H1 (cell line): ENCODE measurements around the gene PBX3. TPM values are rescaled to one million over a fixed set of nuclear protein-coding genes. Genes with fewer than 3 reads are reported as not detected.

Experiments
- GTF2F1 ChIP-seq: IDR thresholded peaks from 2 replicates; pipeline ENCODE4 v1.6.1; 2012; ENCODE audit warnings: low read depth, low read length, improper control_type of control experiment, borderline replicate concordance
- RAD21 ChIP-seq, 2 experiments: IDR thresholded peaks in 1 of 2; conservative IDR thresholded peaks in 1 of 2; 2 replicates each; pipeline ENCODE4 v1.6.1; 2011; ENCODE audit warnings: low read depth in 2 of 2, low read length in 2 of 2, improper control_type of control experiment in 1 of 2, inconsistent platforms in 1 of 2, mild to moderate bottlenecking in 1 of 2, moderate library complexity in 1 of 2
- SP1 ChIP-seq: IDR thresholded peaks from 2 replicates; pipeline ENCODE4 v1.6.1; 2011; ENCODE audit warnings: low read depth, low read length
- SUZ12 ChIP-seq: fragments of 200-600 bp; sonication (generic); IDR thresholded peaks from 2 replicates; pipeline ENCODE4 v1.6.1; 2012; ENCODE audit warnings: mild to moderate bottlenecking, inconsistent platforms, low read length, moderate library complexity, mixed read lengths
- USF2 ChIP-seq: IDR thresholded peaks from 2 replicates; pipeline ENCODE4 v1.6.1; 2011; ENCODE audit warnings: low read length, improper control_type of control experiment
- YY1 ChIP-seq: IDR thresholded peaks from 2 replicates; pipeline ENCODE4 v1.6.1; 2011; ENCODE audit warnings: low read depth, mild to moderate bottlenecking, low read length
- polyA plus RNA-seq, 7 experiments: library from polyadenylated mRNA; depleted of rRNA in 3 of 7; stranded (reverse) in 5 of 7; unstranded in 2 of 7; fragments of >200 nt in 5 of 7; fragments of 200-250 nt in 2 of 7; gene quantifications; 1 replicate in 5 of 7; 2 replicates in 1 of 7; 4 replicates in 1 of 7; pipeline versions ENCODE4 v1.2.1 to v1.2.3, GENCODE V29; 2011 to 2013; ENCODE audit warnings: missing spikeins in 2 of 7, mixed read lengths in 2 of 7
- total RNA-seq: library from RNA; stranded (reverse); fragmentation: NEBNext Ultra II Directional; extraction: Animal tissue kit (Norgen Biotek cat#: 25700); gene quantifications from 2 replicates; pipeline ENCODE4 v1.2.1, GENCODE V29; 2021

PBX3 gene
- total and polyA plus RNA-seq, 2 of the 8 experiments (the other 6 are each of a cell fraction or from before 2014, with no cell fraction given) = 22.7 to 44.3 TPM

- TF ChIP-seq RAD21 (IDR thresholded peaks at IDR 0.05 in 1 of 2, conservative IDR thresholded peaks at IDR 0.05 in 1 of 2; ENCODE audit: low read depth in 2 of 2, low read length in 2 of 2) = no peak
- TF ChIP-seq YY1 = no peak
- no peak for TF ChIP-seq SP1
- TF ChIP-seq GTF2F1 = no peak
- no peak for TF ChIP-seq USF2
- no peak for TF ChIP-seq SUZ12
Measured at GRCh38 chr9:125913551-125913950, 166.4 kb downstream of the PBX3 start (continued).
